COLO829 (cell line): ENCODE results near the gene GLIS1.

ENCODE experiments used
- DNase-seq: peaks from one replicate; pipeline ENCODE4 v3.0.0; 2012; ENCODE audit warnings: low spot score

The GLIS1 gene

DNA sequence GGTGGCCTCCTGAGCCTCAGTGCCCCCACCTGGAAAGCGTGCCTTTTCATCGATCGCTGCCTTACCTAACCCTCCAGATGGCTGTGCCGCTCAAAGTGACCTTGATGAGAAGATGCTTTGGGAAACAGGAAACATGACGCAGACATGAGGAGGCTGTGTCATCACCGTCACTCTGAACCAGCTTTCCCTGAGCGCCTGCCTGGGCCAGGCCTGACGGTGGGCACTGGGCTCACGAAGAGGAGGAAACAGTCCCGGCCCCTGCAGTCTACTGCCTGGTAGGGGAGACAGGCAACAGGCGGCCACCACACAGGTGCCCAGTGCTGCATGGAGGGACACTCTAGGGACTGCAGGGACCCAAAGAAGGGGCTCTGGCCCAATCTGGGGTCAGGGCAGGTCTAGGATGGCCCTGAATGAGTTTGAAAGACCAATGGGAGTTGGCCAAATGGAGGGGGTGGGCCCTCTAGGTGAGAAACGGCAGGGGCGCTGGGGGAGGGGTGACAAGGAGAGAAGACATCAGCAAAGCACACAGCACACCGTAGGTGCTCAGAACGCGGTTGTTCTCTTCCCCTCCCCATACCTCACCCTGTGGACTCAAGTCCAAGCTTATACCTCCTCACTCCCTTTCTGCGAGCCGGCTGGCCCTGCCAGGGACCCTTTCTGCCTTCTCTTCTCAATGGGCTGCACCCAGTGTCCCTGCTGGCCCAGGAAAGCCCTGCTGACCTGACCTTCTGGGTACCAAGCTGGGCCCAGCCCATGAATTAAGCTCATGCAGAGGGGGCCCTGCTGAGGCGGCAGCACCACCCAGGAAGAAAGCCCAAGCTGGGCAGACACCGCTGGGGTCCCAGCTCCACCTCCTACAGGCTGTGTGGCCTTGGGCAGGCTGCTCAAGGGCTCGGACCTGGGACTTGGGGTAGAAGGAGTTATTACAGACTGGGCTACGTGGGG is 44.9 kb downstream of the GLIS1 start:
- no peak for DNase-seq

DNA sequence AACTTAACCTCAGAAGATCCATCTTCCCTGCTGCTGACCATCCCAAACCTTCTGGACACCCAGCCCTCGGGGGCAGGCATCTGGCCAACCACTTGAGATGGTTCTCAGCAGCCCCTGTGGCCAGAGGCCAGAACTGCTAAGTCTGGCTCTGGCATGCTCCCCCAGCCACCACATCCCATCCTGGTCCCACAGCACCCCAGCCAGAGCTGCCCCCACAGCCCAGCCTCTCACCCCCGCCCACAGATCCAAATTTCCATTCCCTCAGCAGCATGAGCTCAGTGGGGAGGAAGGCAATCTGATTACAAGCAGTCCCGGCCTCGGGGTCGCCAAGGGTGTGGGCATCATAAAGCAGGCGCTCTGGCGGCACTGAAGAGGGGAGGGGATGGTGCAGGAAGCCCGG is 45.6 kb downstream of the GLIS1 start:
- no peak for DNase-seq

DNA sequence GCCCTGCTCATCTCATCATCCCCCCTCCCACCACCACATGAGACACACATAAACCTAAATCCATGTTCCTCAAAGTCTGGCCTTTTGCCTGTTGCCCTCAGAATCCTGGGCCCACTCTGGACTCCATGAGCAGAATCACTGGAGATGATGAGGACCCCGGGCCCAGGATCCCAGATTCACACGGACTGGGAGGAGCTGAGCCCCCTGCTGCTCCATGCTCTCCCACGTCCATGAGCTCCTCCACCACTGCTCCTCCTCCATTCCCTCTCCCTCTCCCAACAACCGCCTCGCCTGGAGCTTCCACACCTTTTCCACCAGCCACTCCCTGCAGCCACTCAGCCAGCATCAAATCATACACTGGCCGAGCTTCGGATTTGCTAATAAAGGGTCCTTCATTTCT is 47.6 kb downstream of the GLIS1 start:
- DNase-seq = no peak

DNA sequence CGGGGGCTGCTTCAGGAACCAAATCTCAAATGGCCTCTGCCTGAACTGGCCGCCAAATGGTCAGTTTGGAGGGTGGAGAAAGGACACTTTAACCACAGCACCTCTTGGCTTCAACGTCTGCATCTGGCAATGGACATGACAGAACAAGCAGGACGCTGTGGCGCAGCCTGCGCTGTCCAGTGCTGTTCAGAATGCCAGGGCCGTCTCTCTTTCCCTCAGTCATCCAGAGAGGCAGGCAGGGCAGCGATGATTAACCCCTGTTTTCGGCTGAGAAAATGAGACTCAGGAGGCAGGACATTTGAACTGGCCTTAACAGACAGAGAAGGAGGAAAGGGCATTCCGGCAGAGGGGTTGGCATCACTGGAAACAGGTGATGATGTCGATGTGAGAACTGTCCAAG is 48.6 kb downstream of the GLIS1 start:
- no peak for DNase-seq

DNA sequence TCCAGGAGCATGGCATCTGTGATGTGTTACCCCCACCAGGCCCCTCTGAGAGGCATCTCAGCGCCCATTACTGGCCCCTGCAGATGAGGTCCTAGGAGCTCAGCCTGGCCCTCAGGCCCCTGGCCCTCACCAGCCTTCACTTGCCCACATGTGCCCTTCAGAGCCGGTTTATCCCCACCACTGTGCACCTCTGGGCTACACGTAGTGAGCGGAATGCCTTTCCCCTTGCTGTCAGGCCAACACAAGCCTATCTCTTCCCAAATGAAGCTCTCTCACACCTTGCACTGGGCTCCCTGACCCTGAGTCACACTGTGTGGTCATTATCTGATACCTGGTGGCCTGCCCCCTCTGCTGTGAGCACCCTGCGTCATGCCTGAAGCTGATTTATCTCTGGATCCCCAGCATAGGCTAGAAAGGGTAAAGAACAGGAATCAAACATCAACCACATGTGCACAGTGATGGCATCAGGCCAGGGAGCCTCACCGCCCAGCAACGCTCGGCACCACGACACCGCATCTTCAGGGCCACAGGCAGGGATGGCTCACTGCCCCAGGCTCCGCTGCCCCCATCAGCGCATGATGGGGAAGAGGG is 49.1 kb downstream of the GLIS1 start:
- no peak for DNase-seq

DNA sequence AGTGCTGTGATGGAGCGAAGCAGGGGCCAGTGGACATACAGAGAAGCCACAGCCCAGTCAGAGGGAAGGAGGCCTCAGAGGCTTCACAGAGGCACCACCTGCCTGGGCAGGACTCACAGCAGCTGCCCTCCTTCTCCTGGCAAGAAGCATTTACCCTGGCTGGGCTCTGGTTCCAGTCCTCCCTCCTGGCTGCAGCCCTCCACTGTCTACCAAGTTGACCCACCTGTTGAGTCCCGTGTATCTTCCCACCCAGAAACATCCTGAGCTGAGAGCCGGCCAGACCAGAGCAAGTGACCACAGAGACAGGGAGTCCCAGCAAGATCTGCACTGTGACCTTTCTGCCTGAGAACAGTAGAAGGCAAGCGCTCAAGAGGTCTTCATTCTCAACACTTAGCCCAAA is 49.7 kb downstream of the GLIS1 start:
- no peak for DNase-seq

DNA sequence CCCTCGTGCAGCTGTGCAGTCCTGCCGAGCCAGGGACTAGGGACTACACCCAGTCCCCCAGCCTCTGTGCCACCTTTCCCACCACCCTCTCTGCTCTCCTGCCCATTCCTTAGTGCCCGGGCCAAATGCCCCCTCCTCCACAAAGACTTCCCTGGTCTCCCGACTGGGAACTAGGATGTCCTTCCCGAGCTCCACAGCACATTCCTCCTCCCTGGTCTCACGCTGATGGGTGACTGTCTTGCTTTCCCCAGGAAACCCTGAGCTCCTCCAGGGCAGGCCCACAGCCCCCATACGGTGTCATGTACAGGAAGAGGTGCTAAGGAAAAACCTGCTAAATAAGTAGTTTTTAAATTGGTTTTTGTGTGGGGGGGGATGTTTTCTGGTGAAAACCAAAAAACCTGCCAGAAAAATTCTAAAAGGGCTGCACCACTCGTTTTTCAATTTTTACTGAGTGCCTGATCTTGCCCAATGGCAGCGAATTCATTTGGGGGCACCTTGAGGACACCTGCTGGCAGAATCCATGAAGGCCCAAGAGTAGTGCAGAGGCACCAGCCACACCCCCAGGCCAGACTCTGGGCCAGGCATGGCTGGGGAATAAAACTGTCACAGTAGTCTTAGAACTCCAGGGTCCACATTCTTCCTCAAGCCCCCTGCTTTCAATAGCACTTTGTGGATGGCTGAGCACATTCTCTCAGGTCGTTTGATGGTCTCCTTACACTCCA is 50.4 kb downstream of the GLIS1 start:
- no peak for DNase-seq

DNA sequence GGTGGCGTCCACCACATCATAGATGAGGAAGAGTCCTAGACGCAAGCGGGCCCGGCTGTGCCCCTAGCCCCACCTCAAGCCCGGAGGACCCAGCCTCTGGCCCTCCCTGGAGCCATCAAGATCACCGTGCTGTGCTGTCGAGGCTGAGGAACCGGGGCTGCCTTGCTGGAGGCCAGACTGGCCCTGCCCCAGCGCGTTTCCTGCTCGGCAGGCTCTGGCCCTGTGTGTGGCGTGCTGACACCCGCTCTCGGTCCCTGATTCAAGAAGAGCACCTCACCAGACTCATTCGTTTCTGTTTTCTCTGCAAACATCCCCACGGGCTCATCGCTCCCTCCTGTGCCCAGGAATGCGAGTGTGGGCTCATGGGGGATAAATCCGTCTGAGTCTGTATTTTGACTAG is 51.1 kb downstream of the GLIS1 start:
- no peak for DNase-seq

DNA sequence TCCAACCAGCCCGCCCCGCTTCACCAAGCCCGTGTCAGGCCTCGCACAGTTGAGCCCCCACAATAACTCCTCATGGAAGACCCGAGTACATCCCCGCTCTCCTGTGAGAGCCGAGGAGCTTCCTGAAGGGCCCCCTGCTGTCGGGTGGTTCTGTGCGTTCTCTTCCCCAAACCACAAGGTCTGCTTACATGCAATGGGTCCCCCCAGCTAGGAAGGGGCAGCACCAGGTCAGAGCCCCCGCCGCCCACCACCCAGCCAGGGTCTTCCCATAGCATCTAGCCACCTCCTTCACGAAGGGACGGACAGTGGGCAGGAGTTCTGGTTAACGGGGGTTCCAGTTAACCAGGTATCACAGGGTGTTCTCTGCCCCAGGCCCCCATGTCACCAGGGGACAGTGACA is 51.5 kb downstream of the GLIS1 start:
- no peak for DNase-seq

DNA sequence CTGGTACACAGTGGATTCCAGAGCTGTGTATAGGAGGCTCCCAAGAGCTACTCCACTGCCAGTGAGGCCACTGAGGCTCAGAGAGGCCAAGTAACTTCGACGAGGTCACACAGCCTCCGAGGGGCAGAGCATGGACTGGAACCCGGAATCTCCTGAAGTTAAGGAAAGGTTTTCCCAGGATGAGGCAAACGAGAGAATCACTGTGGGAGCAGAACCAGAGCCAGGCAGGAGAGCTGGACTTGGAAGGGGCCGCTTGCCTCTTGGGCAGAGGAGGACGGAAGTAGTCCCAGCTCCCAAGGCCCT is 52.0 kb downstream of the GLIS1 start:
- no peak for DNase-seq

DNA sequence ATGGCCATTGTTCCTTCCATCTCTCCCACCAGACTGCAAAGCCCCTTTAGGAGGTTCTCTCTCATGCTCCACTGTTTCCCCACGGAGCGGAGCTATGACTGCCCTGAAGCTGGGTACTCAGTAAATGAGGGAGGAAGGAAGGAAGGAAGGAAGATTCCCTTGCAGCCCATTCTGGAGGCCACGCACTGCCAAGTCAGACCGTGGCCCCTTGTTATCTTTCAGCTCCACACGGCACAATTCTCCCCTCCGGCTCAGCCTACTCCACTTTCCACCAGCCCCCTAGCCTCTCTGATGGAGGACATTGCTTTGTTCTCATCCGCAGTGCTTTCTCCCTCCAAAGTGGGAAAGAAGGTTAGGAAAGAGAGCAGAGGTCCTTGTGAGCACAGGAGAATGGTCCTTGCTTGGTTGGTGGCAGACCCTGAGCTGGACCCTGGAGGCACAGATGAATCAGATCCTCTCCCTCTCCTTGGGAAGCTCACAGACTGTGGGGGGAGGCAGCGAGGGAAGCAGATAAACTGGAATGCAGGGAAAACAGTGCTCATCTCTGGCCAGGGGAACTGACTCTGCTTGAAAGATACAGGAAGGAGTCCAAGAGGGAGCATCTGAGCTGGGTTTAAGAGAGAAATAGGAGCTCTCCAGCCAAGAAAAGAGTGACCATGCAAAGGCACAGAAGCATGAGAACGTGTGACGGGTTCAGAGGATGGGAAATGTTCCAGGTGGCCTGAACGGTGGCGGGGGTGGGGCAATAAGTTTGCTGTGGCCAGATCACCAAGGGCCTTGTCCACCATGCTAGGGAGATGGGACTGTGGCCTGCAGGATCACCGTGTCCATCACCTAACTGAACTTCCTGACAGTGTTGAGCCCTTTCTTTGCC is 52.6 kb downstream of the GLIS1 start:
- no peak for DNase-seq

DNA sequence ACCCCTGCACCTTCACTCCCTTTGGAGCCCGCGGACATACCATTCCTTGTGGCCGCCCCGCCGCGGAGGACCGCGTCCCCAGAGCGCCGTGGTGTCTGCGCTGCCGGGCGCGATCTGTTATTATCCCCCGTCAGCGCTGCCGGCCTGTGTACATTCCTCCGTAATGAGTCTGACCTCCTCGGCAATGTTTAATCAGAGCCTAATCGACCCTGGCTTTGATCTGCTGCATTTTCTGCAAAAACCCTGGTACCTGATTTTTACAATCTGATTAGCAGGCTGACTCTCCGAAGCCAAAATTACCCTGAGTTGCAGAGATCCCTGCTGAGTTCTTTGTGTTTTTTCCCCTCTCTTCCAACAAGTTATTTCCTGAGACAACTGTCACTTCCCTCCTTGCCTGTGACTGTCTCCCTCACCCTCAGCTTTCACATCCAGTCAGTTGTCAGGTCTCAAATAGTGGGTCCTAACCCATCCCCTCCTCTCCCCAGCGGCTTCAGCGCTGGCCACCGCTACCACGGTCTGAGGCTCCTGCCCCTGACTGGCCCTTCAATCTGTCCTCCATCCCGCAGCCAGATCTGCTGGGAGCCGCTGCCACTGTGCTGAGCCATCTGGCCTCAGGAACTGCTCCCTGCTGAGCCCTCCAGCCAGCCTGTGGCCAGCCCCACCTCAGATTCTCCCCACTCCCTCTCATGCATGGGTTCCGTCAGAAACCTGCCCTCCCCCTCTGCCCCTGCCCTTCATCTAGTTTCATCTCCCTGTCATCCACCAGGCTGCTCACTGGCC is 53.5 kb downstream of the GLIS1 start:
- no peak for DNase-seq

DNA sequence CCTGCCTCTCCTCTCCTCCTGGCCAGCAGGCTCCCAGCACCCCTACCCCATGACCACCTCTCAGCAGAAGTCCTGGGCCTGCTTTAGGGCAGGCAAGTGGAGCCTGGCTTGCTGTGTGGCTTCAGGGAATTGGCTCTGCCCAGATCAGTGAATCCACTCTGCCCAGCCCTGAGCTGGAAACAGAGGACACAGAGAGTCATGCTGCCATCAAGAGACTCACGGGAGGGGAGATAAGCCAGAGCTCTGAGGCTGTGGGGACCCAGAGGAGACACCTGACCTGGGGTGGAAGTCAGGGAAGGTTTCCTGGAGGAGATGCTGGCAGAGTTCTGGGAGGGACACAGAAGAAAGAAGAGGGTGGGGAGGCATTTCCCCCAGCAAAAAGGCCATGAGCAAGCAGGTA is 54.2 kb downstream of the GLIS1 start:
- no peak for DNase-seq

DNA sequence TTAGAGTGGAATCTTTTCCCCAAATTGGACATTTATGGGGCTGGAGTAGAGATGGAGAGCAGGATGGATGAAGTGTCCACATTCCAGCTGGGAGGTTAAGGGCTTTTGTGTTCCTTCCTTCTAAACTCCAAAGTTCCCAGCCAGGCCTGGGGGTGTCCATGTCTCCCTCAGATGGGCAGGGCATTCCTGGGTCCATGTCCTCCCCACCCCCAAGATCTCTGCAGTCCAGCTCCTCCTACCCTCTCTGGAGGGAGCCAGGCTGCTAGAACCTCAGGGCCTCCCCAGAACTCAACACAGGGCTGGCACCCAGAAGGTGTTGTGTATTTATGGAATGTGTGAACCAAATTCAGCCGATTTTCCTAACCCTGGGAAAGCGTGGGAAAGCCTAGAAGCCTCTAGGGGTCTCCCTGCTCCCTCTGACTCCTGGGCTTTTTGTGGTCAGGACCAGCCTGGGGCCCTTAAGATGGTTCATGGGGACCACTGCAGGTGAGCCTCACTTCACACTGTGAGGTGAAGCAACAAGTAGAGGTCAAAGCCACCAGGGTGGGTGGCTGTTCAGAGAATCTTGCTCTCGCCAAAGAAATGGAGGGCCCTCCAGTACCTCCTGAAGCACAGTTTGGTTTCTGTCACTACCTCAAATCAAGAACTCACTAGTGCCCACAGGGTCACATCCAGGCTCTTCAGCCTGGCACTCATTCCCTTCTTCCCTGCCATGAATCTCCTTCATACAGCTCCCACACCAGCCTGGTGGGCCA is 54.8 kb downstream of the GLIS1 start:
- DNase-seq = no peak

DNA sequence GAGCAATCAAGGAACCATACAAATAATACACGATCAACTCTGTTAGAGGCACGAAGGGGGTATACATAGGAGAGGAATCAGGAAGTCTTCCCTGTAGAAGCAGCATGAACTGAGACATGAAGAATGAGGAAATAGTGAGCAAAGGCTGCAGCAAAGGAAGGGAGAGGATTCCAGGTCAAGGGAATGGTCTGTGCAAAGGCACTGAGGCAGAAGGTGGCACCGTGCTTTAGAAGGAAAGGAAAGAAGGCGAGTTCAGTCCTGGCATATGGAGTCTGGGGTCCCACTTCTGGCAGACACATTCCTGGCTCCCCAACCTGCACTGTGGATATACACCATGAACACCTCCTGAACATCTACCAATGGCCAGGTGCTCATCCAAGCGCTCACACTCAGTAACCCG is 56.1 kb downstream of the GLIS1 start:
- no peak for DNase-seq

DNA sequence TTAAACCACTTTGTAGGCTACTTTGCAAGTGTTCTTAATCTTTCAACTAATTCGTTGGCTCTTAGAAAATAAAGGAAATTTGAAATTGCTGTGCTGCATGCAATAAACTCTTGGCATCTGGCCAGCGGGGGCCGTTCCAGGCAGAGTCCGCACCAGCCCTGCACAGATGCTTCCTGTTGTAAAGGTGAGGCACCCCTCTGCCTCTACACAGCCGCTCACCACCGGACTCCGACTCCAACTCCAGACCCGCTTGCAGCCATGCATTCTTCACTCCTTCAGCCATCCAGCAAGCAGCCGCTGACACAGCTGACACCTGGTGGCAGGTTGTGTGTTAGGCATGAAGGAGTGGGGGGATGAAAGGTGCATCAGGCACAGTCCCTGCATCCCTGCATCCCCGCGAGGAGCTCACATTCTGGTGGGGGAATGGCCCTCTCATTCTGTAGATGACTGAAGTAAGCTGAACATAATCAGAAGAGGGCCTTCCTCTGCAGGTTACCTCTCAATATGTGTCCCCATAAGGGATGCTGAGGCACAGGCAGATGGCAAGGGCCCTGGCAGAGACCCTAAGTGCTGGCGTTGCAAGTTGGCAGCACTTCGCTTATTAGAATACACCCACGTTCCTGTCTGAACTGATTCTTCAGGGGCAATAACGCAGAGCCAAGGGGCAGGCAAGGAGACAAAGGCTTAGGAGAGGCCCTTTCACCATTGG is 56.8 kb downstream of the GLIS1 start:
- DNase-seq = no peak

DNA sequence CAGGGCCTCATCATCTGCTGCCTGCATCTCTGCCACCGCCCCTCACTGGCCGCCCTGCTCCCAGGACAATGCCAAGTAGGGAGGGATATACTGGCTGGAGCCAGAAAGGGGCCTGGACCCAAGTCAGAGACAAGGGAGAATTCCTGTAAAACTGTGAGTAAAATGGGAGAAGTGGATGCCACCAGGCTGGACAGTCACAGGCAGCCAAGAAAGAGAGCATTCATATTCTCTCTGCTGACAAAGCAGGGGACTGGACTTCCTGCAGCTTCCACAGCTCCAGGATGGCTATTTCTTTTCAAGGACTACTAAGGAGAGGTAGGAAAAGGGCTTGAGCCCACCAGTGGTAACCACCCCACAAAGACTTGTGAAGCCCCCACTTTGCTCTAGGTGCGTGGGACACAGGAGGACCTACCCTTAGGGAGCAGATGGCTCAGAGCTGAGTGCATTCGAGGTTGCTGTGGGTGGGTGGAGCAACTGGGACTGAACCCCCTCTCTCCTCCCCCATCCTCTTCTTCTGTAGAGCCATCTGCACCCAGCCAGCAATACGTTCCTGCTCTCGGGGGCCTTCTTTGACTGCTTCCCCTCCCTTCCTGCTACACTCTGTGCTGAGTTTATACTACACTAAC is 57.5 kb downstream of the GLIS1 start:
- no peak for DNase-seq

DNA sequence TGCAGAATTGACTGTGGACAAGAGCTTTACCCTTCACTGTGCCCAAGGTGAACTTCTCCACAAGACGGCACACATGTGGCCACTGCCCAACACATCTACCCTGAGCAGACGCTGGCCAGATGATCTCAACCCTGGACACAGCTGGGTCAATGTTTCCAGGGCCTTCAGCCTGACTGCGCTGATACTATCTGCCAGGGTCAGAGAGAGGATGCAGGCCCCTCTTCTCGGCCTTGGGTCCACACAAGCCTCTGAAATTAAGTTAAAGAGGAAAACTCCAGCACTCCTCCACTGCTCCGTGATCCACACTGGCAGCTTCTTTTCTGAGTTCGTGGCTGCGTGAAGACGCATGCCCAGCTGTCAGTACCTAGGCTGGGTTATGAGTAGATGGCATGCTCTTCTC is 58.1 kb downstream of the GLIS1 start:
- DNase-seq = no peak

DNA sequence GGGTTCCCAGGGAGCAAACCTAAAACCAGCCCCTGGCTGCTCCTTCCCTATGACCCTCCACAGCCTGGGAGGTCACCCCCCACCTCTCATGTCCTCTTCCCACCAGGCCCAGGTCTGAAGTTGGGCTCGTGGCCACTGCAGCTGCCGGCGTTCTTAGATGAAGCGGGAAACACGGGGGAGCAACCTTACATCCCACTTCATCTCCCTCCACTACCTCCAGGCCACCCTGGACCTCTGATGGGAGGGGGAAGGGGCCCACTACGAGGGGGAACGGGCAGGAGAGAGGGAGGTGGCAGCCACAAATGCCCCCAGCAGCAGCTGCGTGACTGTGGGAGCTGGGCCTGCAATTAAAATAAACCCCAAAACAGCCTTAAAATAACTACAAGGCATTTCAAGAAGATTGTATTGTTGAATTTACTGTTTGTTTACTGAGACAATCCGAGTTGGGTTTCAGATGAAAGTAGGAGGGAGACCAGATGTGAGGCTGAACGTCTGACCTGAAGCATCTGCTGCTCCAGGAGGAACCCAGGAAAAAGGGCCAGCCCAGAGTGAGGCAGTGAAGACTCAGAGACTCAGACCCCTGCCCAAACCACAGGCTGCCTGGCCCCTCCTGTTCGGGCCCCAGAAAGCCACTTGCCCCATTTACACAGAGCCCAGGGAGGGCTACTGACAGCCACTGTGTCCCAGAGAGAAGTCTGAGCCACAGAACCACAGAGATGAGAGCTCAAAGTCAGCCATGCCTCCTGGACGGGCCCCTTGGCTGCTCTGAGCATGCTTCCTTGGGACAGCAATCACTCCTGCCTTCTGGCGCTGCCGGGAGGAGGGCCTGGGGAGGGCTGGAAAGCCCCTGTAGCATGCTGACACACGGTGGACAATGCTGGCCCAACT is 59.8 kb downstream of the GLIS1 start:
- no peak for DNase-seq
